ENCODE results near the gene TMEM132E. TPM values are rescaled to one million over a fixed set of nuclear protein-coding genes. Genes with fewer than 3 reads are reported as not detected.

Gene TMEM132E
- total and polyA plus RNA-seq, 7 donors: 0.10 TPM; not detected in 6

DNA sequence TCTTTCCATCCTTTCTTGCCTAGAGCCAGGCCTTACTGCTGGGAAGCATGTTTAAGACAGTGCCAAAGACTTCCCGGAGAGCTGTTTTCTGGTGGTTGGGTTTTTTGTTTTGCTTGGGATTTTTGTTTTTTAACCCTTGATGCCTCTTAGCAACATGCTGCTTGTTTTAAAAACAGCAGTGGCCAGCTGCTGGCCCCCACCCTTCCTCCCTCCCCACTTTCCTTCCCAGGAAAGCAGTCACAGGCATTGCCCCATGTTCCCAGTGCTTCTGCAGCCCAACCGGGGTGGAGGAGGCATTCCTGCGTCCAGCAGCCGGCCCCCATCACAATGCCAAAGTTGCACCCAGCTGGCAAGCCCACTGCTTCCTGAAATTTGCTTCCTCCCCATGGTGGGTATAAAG lies 12.6 kb downstream of the TMEM132E start:
- H3K9me3 ChIP-seq: no peaks in the 10 kb centered on the region
- DNase-seq: no peak
- TF ChIP-seq, protein P1, sequence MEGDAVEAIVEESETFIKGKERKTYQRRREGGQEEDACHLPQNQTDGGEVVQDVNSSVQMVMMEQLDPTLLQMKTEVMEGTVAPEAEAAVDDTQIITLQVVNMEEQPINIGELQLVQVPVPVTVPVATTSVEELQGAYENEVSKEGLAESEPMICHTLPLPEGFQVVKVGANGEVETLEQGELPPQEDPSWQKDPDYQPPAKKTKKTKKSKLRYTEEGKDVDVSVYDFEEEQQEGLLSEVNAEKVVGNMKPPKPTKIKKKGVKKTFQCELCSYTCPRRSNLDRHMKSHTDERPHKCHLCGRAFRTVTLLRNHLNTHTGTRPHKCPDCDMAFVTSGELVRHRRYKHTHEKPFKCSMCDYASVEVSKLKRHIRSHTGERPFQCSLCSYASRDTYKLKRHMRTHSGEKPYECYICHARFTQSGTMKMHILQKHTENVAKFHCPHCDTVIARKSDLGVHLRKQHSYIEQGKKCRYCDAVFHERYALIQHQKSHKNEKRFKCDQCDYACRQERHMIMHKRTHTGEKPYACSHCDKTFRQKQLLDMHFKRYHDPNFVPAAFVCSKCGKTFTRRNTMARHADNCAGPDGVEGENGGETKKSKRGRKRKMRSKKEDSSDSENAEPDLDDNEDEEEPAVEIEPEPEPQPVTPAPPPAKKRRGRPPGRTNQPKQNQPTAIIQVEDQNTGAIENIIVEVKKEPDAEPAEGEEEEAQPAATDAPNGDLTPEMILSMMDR (IDR thresholded peaks at IDR 0.05): no peak
- TF ChIP-seq POLR2A (IDR thresholded peaks at IDR 0.05) (no peak), POLR2AphosphoS5 (IDR thresholded peaks at IDR 0.05) (no peak), EP300 (IDR thresholded peaks at IDR 0.05) (no peak)
- H3K4me3 ChIP-seq: no peak overlapping the region
- intact Hi-C loops (cut with DNase I): no loop called here
- no peak overlapping the region for H3K27ac ChIP-seq
- peaks cover 0 to 11% (median 0%) of the 10 kb centered on the region in 3 donors for H3K27me3 ChIP-seq
- no peaks in the 10 kb centered on the region for H3K36me3 ChIP-seq
- H3K4me1 ChIP-seq: no peaks in the 10 kb centered on the region
- 43 to 50% methylated on average over 4 of the region's 4 CpGs for WGBS, 2 donors

DNA sequence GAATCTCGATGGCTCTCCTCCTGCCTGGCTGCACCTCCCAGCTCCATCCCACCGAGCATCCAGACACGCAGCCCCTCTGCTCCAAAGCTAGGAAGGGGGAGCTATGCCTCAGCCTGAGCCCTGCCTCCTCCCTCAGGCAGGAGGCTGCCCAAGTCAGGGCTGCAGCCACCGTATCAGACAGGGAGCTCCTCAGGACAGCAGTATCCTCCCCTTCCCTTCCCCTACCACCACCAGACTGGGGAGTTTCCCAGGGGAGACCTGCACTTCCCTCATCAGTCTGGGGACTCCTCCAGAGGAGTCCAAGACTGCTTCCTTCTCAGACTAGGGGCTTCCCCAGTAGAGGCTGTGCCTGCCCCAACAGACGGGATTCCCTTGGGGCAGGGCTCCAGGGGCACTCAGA lies 17.5 kb downstream of the TMEM132E start:
- H3K4me3 ChIP-seq: no peak overlapping the region
- no peak overlapping the region for H3K27ac ChIP-seq
- H3K36me3 ChIP-seq: no peaks in the 10 kb centered on the region
- peaks cover 0 to 17% (median 0%) of the 10 kb centered on the region in 3 donors for H3K27me3 ChIP-seq
- TF ChIP-seq POLR2AphosphoS5 (IDR thresholded peaks at IDR 0.05) (no peak), EP300 (IDR thresholded peaks at IDR 0.05) (no peak), POLR2A (IDR thresholded peaks at IDR 0.05) (no peak)
- TF ChIP-seq, protein P1 (IDR thresholded peaks at IDR 0.05): no peak
- WGBS, 2 donors: 23 to 29% methylated on average over 5 of the region's 5 CpGs
- H3K9me3 ChIP-seq: no peaks in the 10 kb centered on the region
- DNase-seq: no peak
- intact Hi-C loops (cut with DNase I): no loop called here
- H3K4me1 ChIP-seq: no peaks in the 10 kb centered on the region

DNA sequence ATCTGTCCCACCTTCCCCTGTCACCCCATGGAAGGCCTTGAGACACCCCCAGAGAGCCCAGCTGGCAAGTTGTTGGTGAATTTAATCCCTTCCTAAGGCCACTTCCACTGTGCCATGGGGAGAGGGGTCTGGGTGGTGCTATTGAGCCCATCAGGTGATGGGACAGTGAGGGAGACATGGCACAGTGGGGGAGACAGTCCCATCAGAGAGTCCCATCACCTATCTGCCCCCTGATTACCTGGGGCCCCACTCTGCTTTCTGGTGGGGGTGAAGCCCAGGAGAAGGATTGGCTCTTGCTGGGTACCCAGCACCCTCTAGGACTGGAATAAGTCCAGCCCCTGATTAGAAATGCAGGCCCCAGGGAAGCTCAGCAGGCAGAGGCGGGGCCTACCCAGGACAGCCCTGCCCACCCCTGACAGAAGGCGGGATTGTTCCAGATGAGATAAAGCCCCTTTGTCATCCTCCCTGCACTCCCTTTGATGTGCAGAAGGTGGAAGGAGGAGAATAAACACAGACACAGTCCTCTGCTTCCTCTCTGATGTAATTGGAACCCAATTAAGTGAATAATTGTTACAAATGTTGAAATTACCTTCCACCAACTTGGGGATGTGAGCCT lies 18.9 kb downstream of the TMEM132E start:
- H3K4me3 ChIP-seq: no peak overlapping the region
- WGBS, 2 donors: 38 to 54% methylated on average over 2 of the region's 2 CpGs
- no peaks in the 10 kb centered on the region for H3K36me3 ChIP-seq
- peaks cover 0 to 17% (median 0%) of the 10 kb centered on the region in 3 donors for H3K27me3 ChIP-seq
- H3K27ac ChIP-seq: no peak overlapping the region
- TF ChIP-seq, protein P1 (IDR thresholded peaks at IDR 0.05): no peak
- TF ChIP-seq EP300 (IDR thresholded peaks at IDR 0.05) (no peak), POLR2A (IDR thresholded peaks at IDR 0.05) (no peak), POLR2AphosphoS5 (IDR thresholded peaks at IDR 0.05) (no peak)
- no peaks in the 10 kb centered on the region for H3K9me3 ChIP-seq
- intact Hi-C loops (cut with DNase I): no loop called here
- no peaks in the 10 kb centered on the region for H3K4me1 ChIP-seq
- DNase-seq: no peak

DNA sequence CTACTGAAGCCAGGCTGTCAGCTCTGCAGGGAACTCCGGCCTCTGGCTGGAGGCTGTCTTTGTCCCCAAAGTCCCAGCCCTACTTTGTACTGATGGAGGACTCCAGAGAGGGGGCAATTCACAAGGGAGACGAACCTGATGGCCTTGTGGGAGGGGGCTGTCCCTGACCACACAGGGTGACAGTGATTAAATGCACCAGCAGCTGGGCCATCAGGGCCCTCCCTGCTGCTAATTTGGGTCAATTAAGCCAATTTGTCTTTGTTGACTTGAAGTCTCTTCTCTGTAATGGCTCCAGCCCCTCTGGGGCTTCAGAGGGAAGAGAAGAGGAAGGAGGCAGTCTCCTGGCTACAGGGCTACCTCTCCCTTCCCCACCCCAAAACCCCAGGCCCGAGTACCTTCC lies 22.0 kb downstream of the TMEM132E start:
- DNase-seq: no peak
- TF ChIP-seq, protein P1 (IDR thresholded peaks at IDR 0.05): no peak
- Histone ChIP-seq H3K27ac (no peak overlapping the region), H3K36me3 (no peaks in the 10 kb centered on the region), H3K4me1 (no peaks in the 10 kb centered on the region), H3K27me3 (peaks cover 0 to 17% (median 0%) of the 10 kb centered on the region in 3 donors), H3K9me3 (no peaks in the 10 kb centered on the region), H3K4me3 (no peak overlapping the region)
- WGBS, 2 donors: 29 to 43% methylated on average over 3 of the region's 3 CpGs
- intact Hi-C loops (cut with DNase I): no loop called here

DNA sequence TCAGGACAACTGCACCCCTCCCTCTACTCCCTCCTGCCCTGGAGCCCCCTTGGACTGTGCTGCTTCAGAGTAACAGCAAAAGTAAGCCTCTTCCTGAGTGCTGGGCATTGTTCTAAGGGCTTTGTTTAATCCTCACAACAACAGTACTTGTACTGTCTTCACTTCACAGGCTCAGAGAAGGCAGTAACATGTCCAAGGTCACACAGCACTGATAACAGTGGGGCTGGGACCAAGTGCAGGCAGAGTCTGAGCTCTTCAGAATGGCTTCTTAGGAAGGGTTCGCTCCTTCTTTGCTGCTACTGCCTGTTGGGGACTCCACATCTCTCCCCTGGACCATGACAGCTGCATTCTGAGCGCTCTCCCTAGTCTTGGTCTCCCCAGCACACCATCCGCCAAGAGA lies 24.6 kb downstream of the TMEM132E start:
- Histone ChIP-seq H3K27me3 (peaks cover 0 to 22% (median 7%) of the 10 kb centered on the region in 3 donors), H3K36me3 (no peaks in the 10 kb centered on the region), H3K9me3 (no peaks in the 10 kb centered on the region), H3K27ac (no peak overlapping the region), H3K4me1 (no peaks in the 10 kb centered on the region), H3K4me3 (no peak overlapping the region)
- WGBS, 2 donors: 78 to 90% methylated on average over 3 of the region's 3 CpGs
- intact Hi-C loops (cut with DNase I): no loop called here
- DNase-seq: no peak
- TF ChIP-seq POLR2A (IDR thresholded peaks at IDR 0.05) (no peak), POLR2AphosphoS5 (IDR thresholded peaks at IDR 0.05) (no peak), EP300 (IDR thresholded peaks at IDR 0.05) (no peak)
- TF ChIP-seq, protein P1 (IDR thresholded peaks at IDR 0.05): no peak
